ENCODE results near the gene ASTN2. TPM values are rescaled to one million over a fixed set of nuclear protein-coding genes. Genes with fewer than 3 reads are reported as not detected.

The ASTN2 gene
- total RNA-seq, 2 donors from 2014 or later, result 3.1 to 4.9 TPM

- intact Hi-C loops (cut with DNase I, micrococcal nuclease), result no loop called here
- ATAC-seq (no peak), DNase-seq (no peak)
Measured at GRCh38 chr9:116964258-116964657, 450.6 kb downstream of the ASTN2 start.

- DNase-seq, result no peak
- no peak for ATAC-seq
- intact Hi-C loops (cut with DNase I, micrococcal nuclease), result no loop called here
Measured at GRCh38 chr9:116959809-116960208, 455.0 kb downstream of the ASTN2 start.

DNA sequence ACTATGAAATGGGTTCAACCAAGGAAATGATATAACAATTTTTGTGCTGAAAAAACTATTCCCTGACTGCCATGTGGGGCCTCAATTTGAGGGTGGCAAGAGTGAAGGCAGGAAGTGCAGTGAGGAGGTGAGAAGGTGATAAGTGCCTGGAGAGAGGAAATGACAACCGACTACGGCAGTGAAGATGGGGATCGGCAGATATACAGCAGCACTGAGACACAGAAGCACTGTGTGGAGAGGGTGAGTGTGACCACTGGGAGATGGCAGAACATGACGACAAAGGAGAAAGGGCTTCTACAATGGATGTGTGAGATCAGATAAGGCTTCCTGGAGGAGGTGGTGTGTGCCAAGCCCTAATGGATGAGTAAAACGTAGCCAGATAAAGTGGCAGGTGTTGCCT is 456.0 kb downstream of the ASTN2 start:
- ATAC-seq (no peak), DNase-seq (no peak)
- intact Hi-C loops (cut with DNase I, micrococcal nuclease), result no loop called here

DNA sequence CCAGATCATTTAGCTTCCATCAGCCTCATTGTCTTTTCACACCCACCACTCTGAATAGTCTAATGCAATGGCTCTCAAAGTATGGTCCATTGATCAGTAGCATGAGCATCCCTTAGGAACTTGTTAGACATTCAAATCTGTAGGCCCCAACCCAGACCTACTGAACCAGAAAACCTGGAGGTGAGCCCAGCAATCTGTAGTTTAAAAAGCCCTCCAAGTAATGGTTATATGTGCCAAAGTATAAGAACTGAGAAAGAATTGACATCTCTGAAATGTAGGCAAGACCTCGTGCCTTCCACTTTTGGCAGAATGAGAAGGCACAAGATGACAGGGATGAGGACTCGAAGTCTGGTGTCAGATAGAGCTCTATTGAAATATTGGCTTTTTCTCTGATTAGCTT is 460.1 kb downstream of the ASTN2 start:
- intact Hi-C loops (cut with DNase I, micrococcal nuclease), result no loop called here
- ATAC-seq (no peak), DNase-seq (no peak)

DNA sequence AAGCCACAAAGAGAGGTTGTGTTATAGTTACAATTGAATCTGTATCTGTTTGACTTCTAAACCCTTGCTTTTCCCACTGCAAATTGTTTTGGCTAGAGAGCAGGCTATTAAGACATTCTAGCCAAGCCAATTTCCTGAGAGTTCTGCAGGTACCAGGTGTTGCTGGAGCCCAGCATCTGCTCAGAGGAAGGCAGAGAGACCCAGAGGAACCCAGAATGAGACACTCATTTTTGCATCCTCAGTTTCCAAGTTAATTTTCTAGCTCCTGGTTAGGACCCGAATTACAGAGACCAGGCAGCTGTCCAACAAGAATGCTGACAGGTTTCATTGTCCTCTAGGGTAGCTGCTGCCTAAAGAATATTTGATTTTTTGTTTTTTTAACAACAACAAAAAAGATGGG is 461.6 kb downstream of the ASTN2 start:
- DNase-seq (no peak), ATAC-seq (no peak)
- intact Hi-C loops (cut with DNase I, micrococcal nuclease), result no loop called here

GRCh38 chr9:116952436-116952810 is 462.4 kb downstream of the ASTN2 start:
- ATAC-seq, result no peak
- no peak for DNase-seq
- intact Hi-C loops (cut with DNase I, micrococcal nuclease), result no loop called here

GRCh38 chr9:116951588-116952435 is 463.0 kb downstream of the ASTN2 start:
- DNase-seq (no peak), ATAC-seq (no peak)
- intact Hi-C loops (cut with DNase I, micrococcal nuclease), result no loop called here

DNA sequence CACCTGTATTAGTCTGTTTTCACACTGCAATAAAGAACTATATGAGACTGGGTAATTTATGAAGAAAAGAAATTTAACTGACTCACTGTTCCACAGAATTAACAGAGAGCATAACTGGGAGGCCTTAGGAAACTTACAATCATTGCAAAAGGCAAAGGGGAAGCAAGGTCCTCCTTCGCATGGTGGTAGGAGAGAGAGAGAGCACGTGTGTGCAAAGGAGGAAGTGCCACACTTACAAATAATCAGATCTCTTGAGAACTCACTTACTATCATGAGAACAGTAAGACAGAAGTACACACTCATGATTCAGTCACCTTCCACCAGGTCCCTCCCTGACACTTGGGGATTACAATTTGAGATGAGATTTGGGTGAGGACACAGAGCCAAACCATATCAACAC is 469.0 kb downstream of the ASTN2 start:
- DNase-seq, result no peak
- intact Hi-C loops (cut with DNase I, micrococcal nuclease), result no loop called here
- ATAC-seq, result no peak

- intact Hi-C loops (cut with DNase I, micrococcal nuclease), result no loop called here
Measured at GRCh38 chr9:116944714-116945534, 469.9 kb downstream of the ASTN2 start.

DNA sequence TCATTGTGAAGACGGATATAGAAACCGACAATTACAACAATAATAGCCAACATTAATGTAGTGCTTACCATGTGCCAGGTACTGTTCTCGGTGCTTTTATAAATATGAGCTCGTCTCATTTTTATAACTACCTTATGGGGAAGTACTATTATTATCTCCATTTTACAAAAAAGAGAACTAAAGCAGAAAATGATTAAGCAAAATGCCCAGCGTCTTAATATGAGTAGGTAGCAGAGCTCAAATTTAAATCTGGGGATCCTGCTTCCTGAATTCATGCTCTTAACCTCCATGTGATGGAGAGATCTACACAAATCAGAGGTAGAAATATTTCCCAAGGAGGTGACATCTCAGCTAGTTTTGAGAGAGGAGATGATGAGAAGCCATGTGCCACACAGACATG is 470.9 kb downstream of the ASTN2 start:
- no peak for ATAC-seq
- no peak for DNase-seq
- intact Hi-C loops (cut with DNase I, micrococcal nuclease), result no loop called here

More at GRCh38 chr9:116944714-116945534, 469.9 kb downstream of the ASTN2 start:
- no peak for ATAC-seq
- no peak for DNase-seq

GRCh38 chr9:116942593-116943061 is 472.2 kb downstream of the ASTN2 start:
- DNase-seq (no peak), ATAC-seq (no peak)
- intact Hi-C loops (cut with DNase I, micrococcal nuclease), result no loop called here

- DNase-seq, result no peak
- ATAC-seq, result no peak
- intact Hi-C loops (cut with DNase I, micrococcal nuclease), result no loop called here
Measured at GRCh38 chr9:116941266-116941665, 473.6 kb downstream of the ASTN2 start.

- DNase-seq, result no peak
- intact Hi-C loops (cut with DNase I, micrococcal nuclease), result no loop called here
- ATAC-seq, result no peak
Measured at GRCh38 chr9:116940614-116941215, 474.1 kb downstream of the ASTN2 start.

- DNase-seq (no peak), ATAC-seq (no peak)
- intact Hi-C loops (cut with DNase I, micrococcal nuclease), result no loop called here
Measured at GRCh38 chr9:116939614-116940013, 475.2 kb downstream of the ASTN2 start.

GRCh38 chr9:116939161-116939560 is 475.7 kb downstream of the ASTN2 start:
- intact Hi-C loops (cut with DNase I, micrococcal nuclease), result no loop called here
- ATAC-seq (no peak), DNase-seq (no peak)

- intact Hi-C loops (cut with DNase I, micrococcal nuclease), result no loop called here
- ATAC-seq (no peak), DNase-seq (no peak)
Measured at GRCh38 chr9:116937361-116937760, 477.5 kb downstream of the ASTN2 start.

- intact Hi-C loops (cut with DNase I, micrococcal nuclease), result no loop called here
Measured at GRCh38 chr9:116935149-116935897, 479.5 kb downstream of the ASTN2 start.

DNA sequence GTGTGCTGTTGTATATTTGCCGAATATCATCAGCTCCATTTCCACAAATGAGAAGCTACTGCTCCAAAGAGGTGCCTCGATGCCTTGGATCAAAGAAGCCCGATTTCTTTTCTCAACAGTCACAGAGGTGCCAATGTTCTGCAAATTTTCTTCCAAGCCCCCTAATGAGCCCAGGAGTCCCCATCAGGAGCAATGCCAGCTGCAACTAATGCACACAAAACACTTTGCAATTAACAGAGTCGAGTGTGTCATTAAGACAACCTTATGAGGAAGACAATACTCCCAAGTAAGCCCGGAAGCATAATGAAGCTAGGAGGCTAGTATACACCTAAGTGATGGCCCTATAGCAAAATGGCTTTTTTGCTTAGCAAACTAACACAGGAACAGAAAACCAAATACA is 480.7 kb downstream of the ASTN2 start:
- DNase-seq, result no peak
- no peak for ATAC-seq
- intact Hi-C loops (cut with DNase I, micrococcal nuclease), result no loop called here

More at GRCh38 chr9:116935149-116935897, 479.5 kb downstream of the ASTN2 start:
- ATAC-seq, result no peak
- no peak for DNase-seq

GRCh38 chr9:116933251-116933650 is 481.6 kb downstream of the ASTN2 start:
- ATAC-seq, result no peak
- no peak for DNase-seq
- intact Hi-C loops (cut with DNase I, micrococcal nuclease), result no loop called here
